Parathyroid adenoma (tissue), 2 donors: ENCODE results near the gene DSG1.

Experiments used
- H2AFZ ChIP-seq: fragments of 300-600 bp; sonication (generic); one replicate; pipeline ENCODE4 v1.7.0; 2017; ENCODE audit warnings: antibody characterized with exemption, mild to moderate bottlenecking
- H3K27ac ChIP-seq: fragments of 300-600 bp; sonication (generic); one replicate; pipeline ENCODE4 v1.7.0; 2017
- H3K27me3 ChIP-seq: fragments of 300-600 bp; sonication (generic); one replicate; pipeline ENCODE4 v1.7.0; 2017; ENCODE audit warnings: low read length; ENCODE audit not compliant: control insufficient read depth, insufficient read depth
- H3K36me3 ChIP-seq: fragments of 300-600 bp; sonication (generic); one replicate; pipeline ENCODE4 v1.7.0; 2017; ENCODE audit warnings: low read length; ENCODE audit not compliant: control insufficient read depth, insufficient read depth
- H3K4me1 ChIP-seq: fragments of 300-600 bp; sonication (generic); one replicate; pipeline ENCODE4 v1.7.0; 2017; ENCODE audit warnings: control low read depth
- H3K4me2 ChIP-seq: fragments of 300-600 bp; sonication (generic); one replicate; pipeline ENCODE4 v1.7.0; 2017; ENCODE audit warnings: low read length
- H3K4me3 ChIP-seq: fragments of 300-600 bp; sonication (generic); one replicate; pipeline ENCODE4 v1.7.0; 2017; ENCODE audit warnings: low read depth, low read length
- H3K79me2 ChIP-seq: fragments of 300-600 bp; sonication (generic); one replicate; pipeline ENCODE4 v1.7.0; 2017; ENCODE audit warnings: control low read depth
- H3K9ac ChIP-seq: fragments of 300-600 bp; sonication (generic); one replicate; pipeline ENCODE4 v1.7.0; 2017; ENCODE audit warnings: mild to moderate bottlenecking
- H3K9me3 ChIP-seq: fragments of 300-600 bp; sonication (generic); one replicate; pipeline ENCODE4 v1.7.0; 2017; ENCODE audit warnings: low read length; ENCODE audit not compliant: control insufficient read depth
- CTCF ChIP-seq: fragments of 300-600 bp; sonication (generic); IDR thresholded peaks from one replicate; pipeline ENCODE4 v1.7.0; 2017; ENCODE audit warnings: antibody characterized with exemption, mild to moderate bottlenecking
- donor health status: primary hyperparathyroidism.

The DSG1 gene

GRCh38 chr18:31291688-31292087 lies 26.3 kb upstream of the DSG1 start:
- no peaks in the 10 kb centered on the region for H3K36me3 ChIP-seq
- H3K27me3 ChIP-seq: no peaks in the 10 kb centered on the region
- no peaks in the 10 kb centered on the region for H3K9me3 ChIP-seq
- no peaks in the 10 kb centered on the region for H3K79me2 ChIP-seq
- no peak for TF ChIP-seq CTCF
- no peak overlapping the region for H3K4me3 ChIP-seq
- H2AFZ ChIP-seq: no peak overlapping the region
- H3K4me1 ChIP-seq: no peaks in the 10 kb centered on the region
- H3K4me2 ChIP-seq: no peak overlapping the region
- H3K9ac ChIP-seq: no peak overlapping the region
- H3K27ac ChIP-seq: no peak overlapping the region

- H3K27me3 ChIP-seq: no peaks in the 10 kb centered on the region
- no peaks in the 10 kb centered on the region for H3K4me1 ChIP-seq
- no peak overlapping the region for H3K4me3 ChIP-seq
- no peak overlapping the region for H3K27ac ChIP-seq
- no peaks in the 10 kb centered on the region for H3K79me2 ChIP-seq
- H3K4me2 ChIP-seq: no peak overlapping the region
- H3K9me3 ChIP-seq: no peaks in the 10 kb centered on the region
- no peak for TF ChIP-seq CTCF
- H3K36me3 ChIP-seq: no peaks in the 10 kb centered on the region
- H3K9ac ChIP-seq: no peak overlapping the region
- H2AFZ ChIP-seq: no peak overlapping the region
Measured at GRCh38 chr18:31294199-31294747, 23.7 kb upstream of the DSG1 start.

- TF ChIP-seq CTCF: no peak
- no peak overlapping the region for H3K4me2 ChIP-seq
Measured at GRCh38 chr18:31297248-31297647, 20.7 kb upstream of the DSG1 start.

GRCh38 chr18:31301201-31301655 lies 16.7 kb upstream of the DSG1 start:
- peak overlapping the region; percentile 19 for H2AFZ ChIP-seq
- H3K4me3 ChIP-seq: no peak overlapping the region
- no peaks in the 10 kb centered on the region for H3K79me2 ChIP-seq
- H3K9me3 ChIP-seq: no peaks in the 10 kb centered on the region
- H3K9ac ChIP-seq: no peak overlapping the region
- TF ChIP-seq CTCF: no peak
- no peaks in the 10 kb centered on the region for H3K36me3 ChIP-seq
- H3K4me2 ChIP-seq: no peak overlapping the region
- no peaks in the 10 kb centered on the region for H3K27me3 ChIP-seq
- peak overlapping the region; percentile 47 for H3K27ac ChIP-seq
- peaks cover 44% of the 10 kb centered on the region for H3K4me1 ChIP-seq

More at GRCh38 chr18:31297248-31297647, 20.7 kb upstream of the DSG1 start:
- no peak overlapping the region for H3K27ac ChIP-seq
- no peaks in the 10 kb centered on the region for H3K36me3 ChIP-seq
- H3K9ac ChIP-seq: no peak overlapping the region
- H3K27me3 ChIP-seq: no peaks in the 10 kb centered on the region
- H3K79me2 ChIP-seq: no peaks in the 10 kb centered on the region
- H3K4me1 ChIP-seq: peaks cover 23% of the 10 kb centered on the region
- no peaks in the 10 kb centered on the region for H3K9me3 ChIP-seq
- H2AFZ ChIP-seq: no peak overlapping the region
- no peak overlapping the region for H3K4me3 ChIP-seq

- Histone ChIP-seq H3K4me3 (peak overlapping the region; percentile 23), H3K9me3 (no peaks in the 10 kb centered on the region), H3K27me3 (no peaks in the 10 kb centered on the region), H3K9ac (no peak overlapping the region), H3K4me2 (peak overlapping the region; percentile 67), H3K79me2 (no peaks in the 10 kb centered on the region), H3K27ac (peak overlapping the region; percentile 47), H3K4me1 (peaks cover 44% of the 10 kb centered on the region), H3K36me3 (no peaks in the 10 kb centered on the region), H2AFZ (no peak overlapping the region)
- TF ChIP-seq CTCF: no peak
Measured at GRCh38 chr18:31302991-31303390, 15.0 kb upstream of the DSG1 start.
